Fibroblast of skin of right biceps (primary cell): ENCODE results near the gene SIRT4.

Experiments
- DNase-seq: peaks from one replicate; pipeline ENCODE4 v3.0.0-alpha.2; 2013

SIRT4 gene

DNA sequence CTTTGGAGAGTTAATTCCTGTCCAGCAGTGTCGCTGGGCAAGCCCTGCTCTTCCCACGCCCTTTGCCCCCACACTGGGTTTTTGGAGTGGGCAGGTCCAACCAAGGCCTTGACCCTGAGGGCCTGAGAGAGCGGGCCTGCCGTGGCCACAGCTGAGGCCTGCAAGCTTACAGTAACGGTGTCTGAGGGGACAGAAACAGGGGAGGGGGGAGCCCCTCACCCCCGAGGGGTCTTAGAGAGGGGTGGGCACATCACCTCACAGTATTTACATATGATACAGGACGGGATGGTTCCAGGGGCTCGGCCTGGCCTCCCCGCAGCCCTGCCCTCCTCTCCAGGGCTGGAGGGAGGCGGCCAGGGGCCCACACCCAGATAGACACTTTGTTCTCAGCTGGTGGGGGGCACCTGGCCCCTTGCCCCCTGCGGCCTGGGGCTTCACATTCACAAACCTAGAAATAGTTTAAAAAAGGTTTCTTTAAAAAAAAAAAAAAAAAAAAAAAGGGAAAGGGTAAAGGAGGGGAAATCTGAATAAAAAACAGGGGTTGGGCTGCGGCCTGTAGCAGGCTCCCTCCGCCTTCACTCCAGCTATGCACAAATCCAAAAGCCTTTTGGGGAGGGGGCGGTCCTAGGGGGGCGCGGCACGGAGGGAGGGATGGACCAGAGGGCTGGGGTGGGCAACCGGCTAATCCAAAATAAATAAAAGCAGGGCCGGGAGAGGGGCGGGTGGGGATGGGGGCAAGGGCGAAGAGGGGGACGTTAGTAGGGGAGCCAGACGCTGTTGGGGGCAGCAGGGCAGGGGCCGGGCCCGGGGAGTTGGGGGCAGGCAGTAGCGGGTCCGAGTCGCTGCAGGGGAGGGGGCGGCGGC lies 40.3 kb downstream of the SIRT4 start:
- DNase-seq: no peak

GRCh38 chr12:120343039-120343537 lies 41.0 kb downstream of the SIRT4 start:
- no peak for DNase-seq

DNA sequence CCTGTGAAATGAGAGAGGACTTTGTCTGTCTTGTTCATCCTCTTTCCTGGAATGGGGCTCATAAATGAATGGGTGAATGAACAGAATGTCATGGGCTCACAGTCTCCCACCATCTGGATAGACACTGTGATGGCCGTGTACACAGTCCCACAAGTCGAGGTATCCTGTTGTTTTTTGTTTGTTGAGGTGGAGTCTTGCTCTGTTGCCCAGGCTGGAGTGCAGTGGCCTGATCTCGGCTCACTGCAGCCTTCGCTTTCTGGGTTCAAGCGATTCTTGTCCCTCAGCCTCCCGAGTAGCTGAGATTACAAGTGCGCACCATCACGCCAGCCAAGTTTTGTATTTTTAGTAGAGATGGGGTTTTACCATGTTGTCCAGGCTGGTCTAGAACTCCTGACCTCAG lies 41.6 kb downstream of the SIRT4 start:
- DNase-seq: no peak

DNA sequence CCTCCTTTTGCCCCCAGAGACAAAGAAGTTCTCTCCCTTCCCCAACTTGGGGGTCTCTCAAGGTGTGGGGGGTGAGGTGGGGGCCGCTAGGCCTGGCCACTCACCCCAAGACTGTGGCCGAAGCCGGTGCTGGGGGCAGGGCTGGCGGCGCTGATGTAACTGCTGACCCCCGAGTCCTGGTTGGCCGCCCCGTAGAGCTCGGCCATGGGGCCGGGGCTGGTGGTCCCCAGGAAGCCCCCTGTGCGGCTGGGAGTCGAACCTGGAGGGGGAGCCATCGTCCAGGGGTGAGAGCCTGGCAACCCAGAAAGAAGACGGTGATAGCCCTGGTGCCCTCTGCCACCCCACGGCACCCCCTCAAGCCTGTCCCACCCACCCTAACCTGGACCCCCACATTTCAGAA lies 43.9 kb downstream of the SIRT4 start:
- no peak for DNase-seq

DNA sequence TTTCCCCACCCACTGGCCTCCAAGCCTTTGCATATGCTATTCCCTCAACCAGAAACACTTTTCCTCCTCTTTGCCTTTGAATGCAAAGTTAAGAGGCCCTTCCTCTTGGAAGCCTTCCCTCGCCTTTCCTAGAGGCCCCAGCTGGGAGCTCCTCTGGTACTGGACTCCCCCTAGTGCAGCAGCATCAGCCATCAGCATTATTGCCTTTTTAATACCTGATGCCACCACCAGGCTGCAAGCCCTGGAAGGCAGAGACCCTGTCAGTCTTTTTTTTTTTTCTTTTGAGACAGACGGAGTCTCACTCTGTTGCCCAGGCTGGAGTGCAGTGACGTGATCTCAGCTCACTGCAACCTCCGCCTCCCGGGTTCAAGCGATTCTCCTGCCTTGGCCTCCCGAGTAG lies 44.6 kb downstream of the SIRT4 start:
- DNase-seq: no peak

GRCh38 chr12:120347766-120348165 lies 45.6 kb downstream of the SIRT4 start:
- no peak for DNase-seq

- no peak for DNase-seq
Measured at GRCh38 chr12:120350576-120351350, 48.6 kb downstream of the SIRT4 start.

- DNase-seq: peak; percentile 74
Measured at GRCh38 chr12:120352117-120352516, 50.0 kb downstream of the SIRT4 start.

- no peak for DNase-seq
Measured at GRCh38 chr12:120353136-120353535, 51.0 kb downstream of the SIRT4 start.

DNA sequence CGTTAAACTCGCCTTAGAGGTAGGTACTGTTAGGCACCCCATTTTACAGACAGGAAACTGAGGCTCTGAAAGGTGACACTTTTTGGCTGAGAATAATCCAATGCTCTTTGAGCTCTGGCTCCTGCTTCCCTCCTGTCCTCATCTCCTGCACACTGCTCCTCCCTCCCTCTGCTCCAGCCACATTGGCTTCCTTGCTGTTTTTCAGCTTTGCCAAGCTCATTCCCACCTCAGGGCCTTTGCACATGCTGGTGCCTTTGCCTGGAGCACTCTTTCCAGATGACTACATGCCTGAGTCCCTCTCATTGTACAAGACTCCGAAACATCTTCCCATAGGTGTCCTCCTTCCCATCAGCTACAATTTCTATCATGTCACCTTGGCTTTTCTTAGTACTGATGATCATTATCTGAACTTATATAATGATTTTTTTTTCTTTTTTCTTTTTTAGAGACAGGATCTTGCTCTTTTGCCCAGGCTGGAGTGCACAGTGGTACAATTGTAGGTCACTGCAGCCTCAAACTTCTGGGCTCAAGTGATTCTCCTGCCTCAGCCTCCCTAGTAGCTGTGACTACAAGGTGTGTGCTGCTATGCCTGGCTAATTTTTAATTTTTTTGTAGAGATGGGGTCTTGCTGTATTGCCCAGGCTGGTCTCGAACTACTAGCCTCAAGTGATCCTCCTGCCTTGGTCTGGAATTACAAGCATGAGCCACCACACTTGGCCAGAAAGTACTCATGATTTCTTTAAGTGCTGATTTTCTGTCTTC lies 51.6 kb downstream of the SIRT4 start:
- no peak for DNase-seq

DNA sequence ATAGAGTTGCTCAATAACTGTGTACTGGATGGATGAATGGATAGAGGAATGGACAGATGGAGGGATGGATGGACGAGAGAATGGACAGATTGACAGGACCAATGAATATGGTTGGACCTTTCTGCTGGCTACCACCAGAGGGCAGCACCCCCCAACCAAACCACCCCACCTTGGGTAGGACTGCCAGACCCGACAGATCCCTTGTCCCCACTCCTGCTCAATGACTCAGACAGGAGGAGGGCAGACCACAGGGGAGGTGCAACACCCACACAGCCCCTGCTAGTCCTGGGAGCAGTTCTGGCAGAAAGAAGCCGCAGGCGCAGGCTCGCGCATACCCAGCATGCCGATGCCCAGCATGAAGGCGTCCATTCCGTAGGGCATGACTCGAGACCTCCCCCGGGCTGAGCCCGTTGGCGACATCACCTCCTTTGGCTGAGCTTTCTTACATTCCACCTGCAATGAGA lies 54.5 kb downstream of the SIRT4 start:
- peak; percentile 89 for DNase-seq

DNA sequence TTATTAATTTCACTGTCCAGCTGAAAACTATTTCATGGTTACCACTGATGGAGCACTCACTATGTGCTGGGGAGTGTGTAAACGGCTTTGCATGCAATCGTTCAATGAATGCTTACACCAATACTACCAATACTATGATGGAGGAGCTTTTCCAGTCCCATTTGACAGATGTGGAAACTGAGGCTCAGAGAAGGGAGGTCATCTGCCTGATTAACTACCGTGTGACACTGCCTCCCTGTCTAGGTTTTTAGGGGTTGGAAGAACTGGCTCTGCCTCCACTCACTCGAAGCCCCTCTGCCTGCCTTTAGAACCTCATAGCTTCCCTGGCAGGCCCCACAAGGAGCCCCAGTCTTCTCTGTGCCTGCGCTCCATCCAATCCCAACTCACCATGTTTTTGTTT lies 55.0 kb downstream of the SIRT4 start:
- no peak for DNase-seq

- no peak for DNase-seq
Measured at GRCh38 chr12:120358412-120359100, 56.4 kb downstream of the SIRT4 start.

DNA sequence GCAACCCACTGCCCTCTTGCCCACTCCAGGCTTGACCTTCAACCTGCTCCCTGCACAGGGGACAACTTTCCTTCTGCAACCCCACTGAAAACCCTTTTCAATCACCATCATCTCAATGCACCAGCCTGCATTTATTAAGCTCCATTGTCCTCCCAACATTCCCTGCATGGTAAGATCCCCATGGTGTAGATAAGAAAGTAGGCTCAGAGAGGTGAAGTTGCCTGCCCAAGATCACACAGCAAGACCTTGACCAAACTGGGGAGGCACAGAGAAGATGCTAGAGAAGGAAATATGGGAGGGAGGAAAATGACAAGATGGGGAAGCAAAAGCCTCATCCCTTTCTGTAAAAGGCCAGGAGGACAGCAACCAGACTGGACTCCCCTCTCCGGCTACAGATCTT lies 57.0 kb downstream of the SIRT4 start:
- DNase-seq: no peak

- DNase-seq: peak; percentile 83
Measured at GRCh38 chr12:120361506-120362208, 59.5 kb downstream of the SIRT4 start.
